Activated T-helper 17 cell treated with anti-CD3 and anti-CD28 coated beads, Interleukin-2, amount 50 U/mL, for 72 hours (primary cell): ENCODE data around the gene DTX1. TPM values are rescaled to one million over a fixed set of nuclear protein-coding genes. Genes with fewer than 3 reads are reported as not detected.

Source experiments
- ATAC-seq: fragments of 150-1000 bp; cut with Tn5 transposase; replicated peaks from 2 replicates; pipeline ENCODE4 v1.10.0; 2021; ENCODE audit warnings: mild to moderate bottlenecking, moderate library complexity
- H3K27ac Mint-ChIP-seq: one replicate; pipeline ENCODE4 v1.8.0; 2022; ENCODE audit warnings: mixed read lengths
- H3K27me3 Mint-ChIP-seq: one replicate; pipeline ENCODE4 v1.8.0; 2022; ENCODE audit warnings: mixed read lengths
- H3K36me3 Mint-ChIP-seq: one replicate; pipeline ENCODE4 v1.8.0; 2022; ENCODE audit warnings: low read depth, mild to moderate bottlenecking, mixed read lengths
- H3K4me1 Mint-ChIP-seq: one replicate; pipeline ENCODE4 v1.8.0; 2022; ENCODE audit warnings: mixed read lengths
- H3K4me3 Mint-ChIP-seq: one replicate; pipeline ENCODE4 v1.8.0; 2022; ENCODE audit warnings: mild to moderate bottlenecking, mixed read lengths
- H3K9me3 Mint-ChIP-seq: one replicate; pipeline ENCODE4 v1.8.0; 2022; ENCODE audit warnings: mixed read lengths
- total RNA-seq, 2 donors: library from RNA; stranded (reverse); gene quantifications; one replicate each; pipeline ENCODE4 v1.2.3, GENCODE V29; 2022

Gene DTX1
- total RNA-seq, 2 donors from 2014 or later = 13.2 to 17.4 TPM

DNA sequence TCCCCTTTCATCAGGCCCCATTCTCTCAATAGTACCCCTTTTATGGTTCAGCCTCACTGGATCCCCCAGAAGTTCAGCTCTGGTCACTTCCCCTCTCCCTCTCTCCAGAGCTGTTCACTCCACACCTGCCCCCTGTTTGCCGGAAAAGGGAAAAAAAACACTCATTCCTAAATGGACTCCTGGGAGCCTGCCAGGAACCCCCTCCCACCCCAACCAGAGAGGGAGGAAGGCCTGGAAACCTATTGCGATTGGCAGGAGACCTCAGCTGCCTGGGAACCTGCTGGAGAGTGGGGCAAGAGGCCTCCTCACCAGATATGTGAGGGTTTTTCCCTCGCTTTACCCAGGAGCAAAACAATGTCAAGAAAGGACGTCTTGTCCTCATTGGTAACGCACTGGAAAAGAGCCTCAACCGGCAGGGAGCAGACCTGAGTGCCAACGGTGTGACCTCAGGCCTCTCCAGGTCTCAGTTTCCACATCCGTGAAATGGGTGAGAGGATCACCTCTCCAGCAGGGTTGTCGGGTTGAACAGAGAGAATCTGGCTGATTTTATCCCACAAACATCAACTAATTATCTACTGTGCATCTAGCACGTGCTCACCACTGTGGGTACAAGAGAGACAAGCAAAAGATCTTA is 4.6 kb downstream of the DTX1 start:
- peak overlapping the region; percentile 31 for H3K4me3 Mint-ChIP-seq

DNA sequence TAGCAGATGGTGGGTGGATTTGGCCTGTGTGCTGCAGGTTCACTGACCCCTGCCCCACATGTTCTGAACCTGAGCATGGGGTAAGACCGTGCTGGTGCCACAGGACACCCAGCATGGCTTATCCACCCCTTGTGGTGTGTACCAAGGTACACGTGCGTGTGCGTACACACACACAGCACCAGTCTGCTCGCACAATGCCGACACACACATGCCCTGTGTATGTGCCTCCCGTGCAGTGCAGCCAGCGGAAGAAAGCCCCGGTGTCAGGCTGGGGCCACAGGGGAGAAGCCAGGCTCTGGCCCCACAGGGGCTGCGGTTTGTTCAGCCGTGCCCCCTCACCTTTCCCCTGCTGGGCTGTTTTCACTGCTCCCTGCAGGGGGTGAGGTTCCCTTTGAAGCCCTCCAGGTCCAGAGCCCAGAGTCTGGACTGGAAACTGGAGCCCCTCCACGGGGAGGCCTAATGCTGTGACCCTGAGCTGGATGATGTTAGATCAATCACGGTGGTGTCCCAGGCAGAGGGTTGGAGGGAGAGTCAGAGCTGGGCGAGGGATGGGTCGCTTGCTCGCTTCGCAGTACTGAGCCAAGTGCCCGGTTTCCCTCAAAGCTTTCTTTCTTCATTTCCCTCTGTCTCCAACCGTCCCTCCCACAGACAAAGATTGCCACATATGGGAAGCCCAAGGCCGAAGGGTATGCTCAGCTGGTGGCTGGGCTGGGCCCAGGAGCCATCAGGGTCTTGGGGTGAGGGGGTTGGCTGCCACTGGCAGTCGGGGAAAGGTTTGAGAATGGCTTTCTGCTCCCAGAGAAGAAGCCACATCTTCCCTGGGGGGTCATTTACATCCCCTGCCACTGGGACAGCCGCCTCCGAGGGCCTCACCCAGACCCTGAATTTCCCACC is 6.2 kb downstream of the DTX1 start:
- Mint-ChIP-seq H3K36me3 (peaks cover 2% of the 10 kb centered on the region), H3K4me1 (peaks cover 8% of the 10 kb centered on the region), H3K27ac (no peak overlapping the region), H3K9me3 (no peaks in the 10 kb centered on the region), H3K4me3 (peak overlapping the region; percentile 4), H3K27me3 (no peaks in the 10 kb centered on the region)
- no peak for ATAC-seq

More for the DNA sequence above, 4.6 kb downstream of the DTX1 start:
- ATAC-seq = no peak
- Mint-ChIP-seq H3K4me1 (peaks cover 8% of the 10 kb centered on the region), H3K27me3 (no peaks in the 10 kb centered on the region), H3K27ac (no peak overlapping the region), H3K9me3 (no peaks in the 10 kb centered on the region), H3K36me3 (peaks cover 4% of the 10 kb centered on the region)

DNA sequence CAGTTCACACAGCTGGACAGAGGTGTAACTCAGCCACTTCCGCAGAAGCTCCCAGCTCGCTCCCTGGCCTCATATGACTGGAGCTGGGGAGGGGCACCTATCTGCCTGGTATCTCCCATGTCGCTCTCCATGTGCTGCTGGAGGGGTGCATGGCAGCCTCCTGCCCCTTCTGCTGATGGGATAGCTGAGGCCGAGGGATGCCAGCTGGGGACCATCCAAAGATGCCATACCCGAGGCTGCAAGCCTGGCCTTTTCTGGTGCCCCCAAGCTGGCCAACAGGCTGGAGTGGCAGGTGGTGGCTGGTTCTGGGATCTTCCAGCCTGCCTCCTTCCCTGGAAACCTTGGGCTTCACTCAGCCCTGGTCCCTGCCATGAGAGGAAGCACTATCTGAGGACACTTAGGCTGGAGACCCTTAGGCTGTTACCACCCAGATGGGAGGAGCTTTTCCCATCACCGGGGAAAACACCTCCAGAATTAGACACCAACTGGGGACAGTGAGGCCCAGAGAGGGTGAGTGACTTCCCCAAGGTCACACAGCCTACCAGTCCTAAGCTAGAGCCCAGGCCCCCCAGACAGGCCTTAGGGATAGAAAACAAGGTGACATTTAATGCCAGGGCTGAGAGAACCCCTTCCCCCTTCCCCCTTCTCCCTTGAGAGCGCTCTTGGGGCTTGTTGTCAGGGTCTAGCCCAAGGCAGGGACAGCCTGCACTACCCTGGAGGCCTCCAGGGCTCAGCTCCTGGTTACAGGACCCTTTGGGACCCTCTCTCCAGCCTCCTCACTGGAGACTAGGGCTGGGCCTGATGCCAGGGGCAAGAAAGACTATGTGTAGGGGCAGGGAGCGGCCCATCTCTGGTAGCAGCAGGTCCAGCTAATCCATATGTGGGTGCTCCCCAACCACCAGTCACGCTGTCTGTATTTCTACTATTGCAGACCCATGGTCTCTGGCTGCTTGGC is 7.1 kb downstream of the DTX1 start:
- no peak for ATAC-seq
- Mint-ChIP-seq H3K27ac (peak overlapping the region; percentile 26), H3K4me1 (peaks cover 8% of the 10 kb centered on the region), H3K27me3 (no peaks in the 10 kb centered on the region), H3K9me3 (no peaks in the 10 kb centered on the region), H3K4me3 (no peak overlapping the region), H3K36me3 (no peaks in the 10 kb centered on the region)

GRCh38 chr12:113064395-113065125 is 8.0 kb downstream of the DTX1 start:
- H3K9me3 Mint-ChIP-seq = no peaks in the 10 kb centered on the region
- peak overlapping the region; percentile 26 for H3K27ac Mint-ChIP-seq
- H3K4me3 Mint-ChIP-seq = peak overlapping the region; percentile 1
- no peaks in the 10 kb centered on the region for H3K27me3 Mint-ChIP-seq
- no peak for ATAC-seq
- H3K36me3 Mint-ChIP-seq = no peaks in the 10 kb centered on the region
- peaks cover 8% of the 10 kb centered on the region for H3K4me1 Mint-ChIP-seq

- H3K27ac Mint-ChIP-seq = peak overlapping the region; percentile 26
- no peaks in the 10 kb centered on the region for H3K36me3 Mint-ChIP-seq
- peaks cover 13% of the 10 kb centered on the region for H3K4me1 Mint-ChIP-seq
- no peak overlapping the region for H3K4me3 Mint-ChIP-seq
- no peak for ATAC-seq
- H3K9me3 Mint-ChIP-seq = no peaks in the 10 kb centered on the region
- H3K27me3 Mint-ChIP-seq = no peaks in the 10 kb centered on the region
Observed at GRCh38 chr12:113065126-113066007, 8.8 kb downstream of the DTX1 start.

GRCh38 chr12:113066813-113067400 is 10.4 kb downstream of the DTX1 start:
- H3K4me1 Mint-ChIP-seq = peaks cover 21% of the 10 kb centered on the region
- H3K27ac Mint-ChIP-seq = no peak overlapping the region

GRCh38 chr12:113067987-113068935 is 11.7 kb downstream of the DTX1 start:
- Mint-ChIP-seq H3K4me1 (peaks cover 26% of the 10 kb centered on the region), H3K27me3 (no peaks in the 10 kb centered on the region), H3K27ac (no peak overlapping the region), H3K4me3 (no peak overlapping the region), H3K9me3 (no peaks in the 10 kb centered on the region), H3K36me3 (no peaks in the 10 kb centered on the region)
- no peak for ATAC-seq

More at GRCh38 chr12:113066813-113067400, 10.4 kb downstream of the DTX1 start:
- no peaks in the 10 kb centered on the region for H3K27me3 Mint-ChIP-seq
- no peak overlapping the region for H3K4me3 Mint-ChIP-seq
- no peaks in the 10 kb centered on the region for H3K9me3 Mint-ChIP-seq
- no peak for ATAC-seq
- H3K36me3 Mint-ChIP-seq = no peaks in the 10 kb centered on the region

GRCh38 chr12:113069149-113069548 is 12.6 kb downstream of the DTX1 start:
- ATAC-seq = no peak
- H3K27me3 Mint-ChIP-seq = no peaks in the 10 kb centered on the region
- no peaks in the 10 kb centered on the region for H3K36me3 Mint-ChIP-seq
- H3K4me3 Mint-ChIP-seq = peak overlapping the region; percentile 76
- H3K27ac Mint-ChIP-seq = peak overlapping the region; percentile 87
- H3K9me3 Mint-ChIP-seq = no peaks in the 10 kb centered on the region
- H3K4me1 Mint-ChIP-seq = peaks cover 28% of the 10 kb centered on the region

GRCh38 chr12:113069751-113070116 is 13.2 kb downstream of the DTX1 start:
- Mint-ChIP-seq H3K9me3 (no peaks in the 10 kb centered on the region), H3K36me3 (no peaks in the 10 kb centered on the region), H3K4me1 (peaks cover 28% of the 10 kb centered on the region), H3K4me3 (peak overlapping the region; percentile 76), H3K27ac (peak overlapping the region; percentile 87), H3K27me3 (no peaks in the 10 kb centered on the region)
- ATAC-seq = no peak

- H3K27me3 Mint-ChIP-seq = no peaks in the 10 kb centered on the region
- peaks cover 29% of the 10 kb centered on the region for H3K4me1 Mint-ChIP-seq
- H3K4me3 Mint-ChIP-seq = peak overlapping the region; percentile 76
- peaks cover under 1% of the 10 kb centered on the region for H3K36me3 Mint-ChIP-seq
- H3K27ac Mint-ChIP-seq = peak overlapping the region; percentile 87
- peak; percentile 81 for ATAC-seq
- no peaks in the 10 kb centered on the region for H3K9me3 Mint-ChIP-seq
Observed at GRCh38 chr12:113070117-113070906, 13.8 kb downstream of the DTX1 start.
